B cell (primary cell): ENCODE measurements around the gene DDT. TPM values are rescaled to one million over a fixed set of nuclear protein-coding genes. Genes with fewer than 3 reads are reported as not detected.

Experiments used
- ATAC-seq: fragments of 200-7000 bp; cut with Tn5 transposase; one replicate; pipeline ENCODE4 v1.10.0; 2021; ENCODE audit warnings: low read depth, mild to moderate bottlenecking, moderate number of reproducible peaks, moderate library complexity
- CTCF ChIA-PET: fragments of 350-600 bp; sonication (Branson Sonifier 250); formaldehyde crosslinking; loops from one replicate; lab custom pipeline; 2021; ENCODE audit warnings: antibody characterized with exemption, inconsistent platforms; lab: Charles Lee
- POLR2A ChIA-PET: fragments of 350-600 bp; sonication (Branson Sonifier 250); formaldehyde crosslinking; loops from one replicate; lab custom pipeline; 2021; ENCODE audit warnings: antibody characterized with exemption; lab: Charles Lee
- DNase-seq: peaks from one replicate; pipeline ENCODE4 v3.0.0; 2013
- H2AFZ ChIP-seq: 2 replicates; pipeline ENCODE4 v1.6.1; 2012; ENCODE audit warnings: mild to moderate bottlenecking, low read depth, low read length; ENCODE audit not compliant: insufficient read depth, poor library complexity, severe bottlenecking
- H3K27ac ChIP-seq, 2 donors: 1 replicate in 1 of 2; 2 replicates in 1 of 2; pipeline ENCODE4 v1.5.1; 2012 to 2013; ENCODE audit warnings: low read length in 2 of 2, mild to moderate bottlenecking in 2 of 2, moderate library complexity in 1 of 2
- H3K27me3 ChIP-seq, 4 experiments: fragments of 200-600 bp in 1 of 4; sonication (generic) in 1 of 4; replicated peaks in 1 of 4; 1 replicate in 2 of 4; 2 replicates in 2 of 4; pipeline versions ENCODE4 v1.6.1 to v1.7.0; 2013 to 2016; ENCODE audit warnings: low read length in 3 of 4, mild to moderate bottlenecking in 2 of 4, mixed read lengths in 1 of 4, moderate library complexity in 1 of 4; ENCODE audit not compliant: insufficient read depth in 4 of 4, control insufficient read depth in 3 of 4; ENCODE audit errors: control extremely low read depth in 1 of 4
- H3K36me3 ChIP-seq, 2 experiments: replicated peaks in 1 of 2; 1 replicate in 1 of 2; 2 replicates in 1 of 2; pipeline versions ENCODE4 v1.6.1 to v1.7.1; 2013; ENCODE audit warnings: low read length in 1 of 2; ENCODE audit not compliant: insufficient read depth in 2 of 2, control insufficient read depth in 1 of 2; ENCODE audit errors: control extremely low read depth in 1 of 2, extremely low read depth in 1 of 2
- H3K4me1 ChIP-seq, 2 donors: fragments of 200-600 bp in 1 of 2; sonication (generic) in 1 of 2; 1 replicate in 1 of 2; 2 replicates in 1 of 2; pipeline versions ENCODE4 v1.5.1 to v1.6.1; 2013 to 2017; ENCODE audit warnings: low read length in 2 of 2; ENCODE audit not compliant: control insufficient read depth in 2 of 2, insufficient read depth in 2 of 2
- H3K4me2 ChIP-seq: replicated peaks from 2 replicates; pipeline ENCODE3; 2012; ENCODE audit warnings: mild to moderate bottlenecking, low read depth, low read length; ENCODE audit not compliant: poor library complexity, severe bottlenecking
- H3K4me3 ChIP-seq, 5 experiments: fragments of 200-600 bp in 1 of 5; sonication (generic) in 1 of 5; 1 replicate in 3 of 5; 2 replicates in 2 of 5; pipeline versions ENCODE4 v1.5.1 to v1.7.0; 2011 to 2016; ENCODE audit warnings: low read length in 4 of 5, mild to moderate bottlenecking in 4 of 5, low read depth in 2 of 5, control low read depth in 1 of 5, moderate library complexity in 1 of 5; ENCODE audit not compliant: insufficient read depth in 1 of 5; ENCODE audit errors: control extremely low read depth in 1 of 5, extremely low read depth in 1 of 5
- H3K79me2 ChIP-seq: fragments of 200-600 bp; sonication (generic); one replicate; pipeline ENCODE4 v1.6.0; 2016; ENCODE audit warnings: low read length; ENCODE audit not compliant: control insufficient read depth, insufficient read depth
- H3K9ac ChIP-seq: fragments of 200-600 bp; sonication (generic); 2 replicates; pipeline ENCODE4 v1.6.1; 2017; ENCODE audit warnings: mild to moderate bottlenecking, low read length, moderate library complexity
- H3K9me3 ChIP-seq, 3 donors: one replicate each; pipeline versions ENCODE4 v1.6.1 to v1.7.1; 2013; ENCODE audit warnings: low read length in 2 of 3; ENCODE audit not compliant: control insufficient read depth in 2 of 3, insufficient read depth in 1 of 3; ENCODE audit errors: control extremely low read depth in 1 of 3
- H4K20me1 ChIP-seq: 2 replicates; pipeline ENCODE4 v1.6.0; 2012; ENCODE audit warnings: mild to moderate bottlenecking, low read length; ENCODE audit not compliant: insufficient read depth, control insufficient read depth, poor library complexity, severe bottlenecking
- H3K27ac Mint-ChIP-seq: one replicate; pipeline ENCODE4 v1.8.0; 2021; ENCODE audit warnings: mixed read lengths
- H3K27me3 Mint-ChIP-seq: one replicate; pipeline ENCODE4 v1.8.0; 2021; ENCODE audit warnings: mixed read lengths
- H3K4me1 Mint-ChIP-seq: one replicate; pipeline ENCODE4 v1.8.0; 2021; ENCODE audit warnings: mixed read lengths
- H3K4me3 Mint-ChIP-seq: one replicate; pipeline ENCODE4 v1.8.0; 2021; ENCODE audit warnings: mixed read lengths
- H3K9me3 Mint-ChIP-seq: one replicate; pipeline ENCODE4 v1.8.0; 2022; ENCODE audit warnings: mixed read lengths; ENCODE audit not compliant: insufficient read depth
- EZH2 ChIP-seq: IDR thresholded peaks from 2 replicates; pipeline ENCODE4 v1.6.1; 2012; ENCODE audit warnings: borderline replicate concordance, low read depth, mild to moderate bottlenecking, moderate library complexity, low read length; ENCODE audit not compliant: insufficient read depth, poor library complexity, severe bottlenecking
- WGBS: methylation state at CpG from one replicate; pipeline ENCODE4 v1.1.5; 2013; ENCODE audit warnings: missing lambda C conversion rate; ENCODE audit not compliant: insufficient coverage; 5-methylcytosine and 5-hydroxymethylcytosine counted together
- intact Hi-C: fragments of 100-400 bp; cut with micrococcal nuclease; formaldehyde crosslinking; loops from one replicate; pipeline ENCODE4 v1.10.0; 2022
- polyA plus RNA-seq: library from polyadenylated mRNA; depleted of rRNA; stranded (reverse); fragments of >200 nt; gene quantifications from 2 replicates; pipeline ENCODE4 v1.2.3, GENCODE V29; 2012
- total RNA-seq, 2 donors: library from RNA; stranded (reverse); fragments of 120-200 nt in 1 of 2; gene quantifications; 1 replicate in 1 of 2; 2 replicates in 1 of 2; pipeline versions ENCODE4 v1.2.3 to v1.2.4, GENCODE V29; 2013 to 2022
- TF ChIP-seq, protein P1 (sequence below): fragments of 200-600 bp; IDR thresholded peaks from one replicate; pipeline ENCODE4 v1.8.0; 2022; ENCODE audit warnings: antibody characterized with exemption, mild to moderate bottlenecking

The DDT gene
- total and polyA plus RNA-seq, 2 donors (not counting 1 experiment from before 2014, with no cell fraction given) = 105 to 142 TPM

DNA sequence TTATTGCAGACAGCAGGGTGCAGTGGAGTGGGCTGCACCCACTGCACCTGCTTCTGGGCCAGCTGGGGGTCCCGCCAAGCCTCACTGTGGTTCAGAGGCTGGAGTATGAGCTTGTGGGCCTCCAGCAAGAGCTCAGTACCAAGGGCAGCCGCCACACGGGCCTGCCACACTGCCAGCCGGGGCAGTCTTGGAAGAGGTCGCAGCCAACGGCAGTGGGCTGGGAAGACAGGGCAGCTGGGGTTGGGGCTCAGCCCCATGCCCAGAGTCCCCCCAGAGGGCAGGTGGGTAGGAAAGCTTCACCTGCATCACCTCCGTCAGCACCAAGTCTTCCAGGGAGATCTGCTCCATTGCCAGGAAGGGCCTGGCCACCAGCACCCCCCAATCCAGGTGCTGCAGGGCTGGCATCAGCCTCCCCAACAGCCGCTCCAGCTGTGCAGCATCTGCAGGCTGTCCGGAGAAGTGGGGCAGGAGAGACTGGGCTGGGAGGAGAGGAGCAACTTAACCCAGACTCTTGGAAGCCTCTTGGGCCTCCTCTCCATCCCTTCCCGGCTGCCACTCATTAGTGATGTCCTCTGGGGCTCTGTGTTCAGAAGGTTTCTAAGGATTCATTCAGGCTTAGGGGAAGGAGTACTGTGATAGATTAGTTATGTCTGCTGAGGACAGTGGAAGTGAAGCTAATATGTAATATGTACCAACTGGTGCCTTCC, 32.1 kb upstream of the DDT start:
- Histone ChIP-seq H3K4me2 (no peak overlapping the region), H2AFZ (no peak overlapping the region), H4K20me1 (no peaks in the 10 kb centered on the region), H3K4me3 (no peak overlapping the region), H3K27ac (no peak overlapping the region), H3K36me3 (no peaks in the 10 kb centered on the region), H3K79me2 (peaks cover 3% of the 10 kb centered on the region), H3K9ac (no peak overlapping the region), H3K4me1 (peaks cover 0 to 6% of the 10 kb centered on the region in 2 donors), H3K27me3 (peaks cover 0 to 6% (median 1%) of the 10 kb centered on the region in 4 experiments), H3K9me3 (peaks cover 0 to 3% (median 0%) of the 10 kb centered on the region in 3 donors)
- Mint-ChIP-seq H3K27me3 (peaks cover 5% of the 10 kb centered on the region), H3K4me3 (no peak overlapping the region), H3K9me3 (no peaks in the 10 kb centered on the region), H3K4me1 (peaks cover 10% of the 10 kb centered on the region), H3K27ac (no peak overlapping the region)
- intact Hi-C loops = no loop called here
- no peak for TF ChIP-seq EZH2
- TF ChIP-seq, protein P1, sequence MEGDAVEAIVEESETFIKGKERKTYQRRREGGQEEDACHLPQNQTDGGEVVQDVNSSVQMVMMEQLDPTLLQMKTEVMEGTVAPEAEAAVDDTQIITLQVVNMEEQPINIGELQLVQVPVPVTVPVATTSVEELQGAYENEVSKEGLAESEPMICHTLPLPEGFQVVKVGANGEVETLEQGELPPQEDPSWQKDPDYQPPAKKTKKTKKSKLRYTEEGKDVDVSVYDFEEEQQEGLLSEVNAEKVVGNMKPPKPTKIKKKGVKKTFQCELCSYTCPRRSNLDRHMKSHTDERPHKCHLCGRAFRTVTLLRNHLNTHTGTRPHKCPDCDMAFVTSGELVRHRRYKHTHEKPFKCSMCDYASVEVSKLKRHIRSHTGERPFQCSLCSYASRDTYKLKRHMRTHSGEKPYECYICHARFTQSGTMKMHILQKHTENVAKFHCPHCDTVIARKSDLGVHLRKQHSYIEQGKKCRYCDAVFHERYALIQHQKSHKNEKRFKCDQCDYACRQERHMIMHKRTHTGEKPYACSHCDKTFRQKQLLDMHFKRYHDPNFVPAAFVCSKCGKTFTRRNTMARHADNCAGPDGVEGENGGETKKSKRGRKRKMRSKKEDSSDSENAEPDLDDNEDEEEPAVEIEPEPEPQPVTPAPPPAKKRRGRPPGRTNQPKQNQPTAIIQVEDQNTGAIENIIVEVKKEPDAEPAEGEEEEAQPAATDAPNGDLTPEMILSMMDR = no peak
- ChIA-PET CTCF (no interaction called here), POLR2A (interaction anchor here (0.5 kb wide), 1 partner anchor 121 kb away, joined by 3 read pairs; no protein-coding TSS in a partner anchor)
- ATAC-seq (no peak), DNase-seq (peak; percentile 13)
- 76% methylated on average over 9 of the region's 10 CpGs for whole genome bisulfite sequencing

DNA sequence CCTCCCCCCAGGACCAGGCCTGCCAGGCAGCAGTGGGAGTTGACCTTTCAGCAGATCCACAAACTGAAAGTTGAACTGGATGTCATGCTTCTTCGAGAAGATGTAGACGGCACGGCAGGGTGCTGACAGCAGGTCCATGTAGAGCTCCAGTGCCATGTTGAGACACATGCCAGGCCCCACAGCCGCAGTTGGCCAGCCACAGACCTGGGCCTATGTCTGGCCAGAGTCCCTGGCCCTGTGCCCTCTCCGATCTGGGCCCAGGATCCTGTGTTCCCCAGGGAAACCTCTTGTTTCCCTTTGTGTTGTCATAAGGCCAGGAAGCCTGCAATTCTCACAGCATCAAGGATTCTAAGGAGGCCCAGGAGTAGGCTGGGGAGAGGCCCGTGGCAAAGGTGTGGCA, 31.0 kb upstream of the DDT start, which contains the start of gene GSTT4:
TSS of gene GSTT4 (minus strand) at position 253 of the 400 bp plus-strand sequence. CDS start at position 156, 97 bp downstream.
- H3K4me3 ChIP-seq = no peak within 1 kb of the TSS
- H3K4me2 ChIP-seq = no peak within 1 kb of the TSS
- Mint-ChIP-seq H3K27me3 (peaks cover 5% of the 10 kb centered on the region), H3K9me3 (no peaks in the 10 kb centered on the region), H3K4me3 (no peak within 1 kb of the TSS), H3K4me1 (peaks cover 1% of the 10 kb centered on the region), H3K27ac (no peak within 1 kb of the TSS)
- no peak within 1 kb of the TSS for H2AFZ ChIP-seq
- ATAC-seq = no peak
- no peak for DNase-seq
- peaks cover 0 to 3% (median 0%) of the 10 kb centered on the region in 3 donors for H3K9me3 ChIP-seq
- ChIA-PET POLR2A (no interaction called here), CTCF (no interaction called here)
- H3K27me3 ChIP-seq = peaks cover 0 to 9% (median 2%) of the 10 kb centered on the region in 4 experiments
- no peaks in the 10 kb centered on the region for H4K20me1 ChIP-seq
- intact Hi-C loops = no loop called here
- WGBS = 90% methylated on average over 6 of the region's 6 CpGs
- no peaks in the 10 kb centered on the region for H3K79me2 ChIP-seq
- no peak within 1 kb of the TSS for H3K9ac ChIP-seq
- no peak within 1 kb of the TSS for H3K27ac ChIP-seq
- no peaks in the 10 kb centered on the region for H3K4me1 ChIP-seq
- no peak for TF ChIP-seq EZH2
- TF ChIP-seq, protein P1 = no peak
- no peaks in the 10 kb centered on the region for H3K36me3 ChIP-seq
